NCI-H1436 treated with DMSO at 0.1 percent for 48 hours (cell line): ENCODE data around the gene ABCC4.

Source experiments
- DNase-seq: peaks from one replicate; lab custom pipeline; 2025; lab: John Stamatoyannopoulos, UW

Gene ABCC4

DNA sequence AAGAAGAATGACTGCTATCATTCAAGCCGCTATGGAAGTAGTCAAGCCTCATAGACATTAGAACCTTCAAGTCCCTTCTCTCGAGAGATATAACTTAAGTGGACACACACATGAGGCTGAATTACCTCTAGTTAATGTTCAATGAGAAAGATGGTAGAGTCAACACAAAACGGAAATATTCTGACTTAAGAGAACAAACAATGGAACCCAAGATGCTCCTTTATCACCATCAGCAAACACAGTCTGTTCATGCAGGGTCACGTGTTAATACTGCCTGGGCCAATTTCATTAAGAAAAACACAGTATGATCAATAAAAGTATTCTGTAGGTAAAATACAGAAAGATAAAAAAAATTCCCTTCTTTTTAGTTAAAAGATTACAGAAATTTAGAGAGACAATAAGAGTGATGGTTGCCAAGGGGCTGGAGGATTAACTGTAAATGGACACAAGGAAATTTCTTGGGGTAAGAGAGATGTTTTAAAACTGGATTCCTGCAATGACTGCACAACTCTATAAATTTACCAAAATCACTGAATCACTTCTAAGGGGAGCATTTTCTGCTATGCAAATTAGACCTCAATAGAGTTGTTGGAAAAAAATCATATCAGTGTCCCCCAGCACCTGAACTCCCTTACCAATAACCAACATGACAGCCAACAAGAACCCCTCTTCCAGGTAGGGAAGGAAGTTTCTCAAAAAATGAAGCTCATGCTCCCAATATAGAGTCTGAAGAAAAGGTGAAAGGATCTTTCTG lies 256.6 kb downstream of the ABCC4 start:
- DNase-seq: no peak

DNA sequence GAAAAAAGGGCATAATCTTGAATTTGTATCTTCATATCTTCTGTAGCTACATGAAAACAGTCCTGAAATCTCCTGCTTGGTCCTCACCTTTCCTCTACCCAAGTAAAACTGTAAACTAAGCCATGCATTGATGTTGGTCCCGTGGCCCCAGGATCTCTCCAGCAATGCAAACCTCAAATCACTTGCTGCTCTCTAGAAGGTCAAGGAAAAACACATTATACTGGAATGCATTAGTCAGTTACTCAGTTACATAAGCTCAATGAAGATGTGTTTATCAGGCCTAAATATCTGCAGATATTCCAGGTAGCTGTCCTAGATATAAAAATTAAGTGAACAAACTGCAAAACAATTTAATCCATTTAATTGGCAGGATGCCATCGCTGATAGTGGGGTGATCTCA lies 261.8 kb downstream of the ABCC4 start:
- no peak for DNase-seq

GRCh38 chr13:95038949-95039348 lies 262.3 kb downstream of the ABCC4 start:
- no peak for DNase-seq

DNA sequence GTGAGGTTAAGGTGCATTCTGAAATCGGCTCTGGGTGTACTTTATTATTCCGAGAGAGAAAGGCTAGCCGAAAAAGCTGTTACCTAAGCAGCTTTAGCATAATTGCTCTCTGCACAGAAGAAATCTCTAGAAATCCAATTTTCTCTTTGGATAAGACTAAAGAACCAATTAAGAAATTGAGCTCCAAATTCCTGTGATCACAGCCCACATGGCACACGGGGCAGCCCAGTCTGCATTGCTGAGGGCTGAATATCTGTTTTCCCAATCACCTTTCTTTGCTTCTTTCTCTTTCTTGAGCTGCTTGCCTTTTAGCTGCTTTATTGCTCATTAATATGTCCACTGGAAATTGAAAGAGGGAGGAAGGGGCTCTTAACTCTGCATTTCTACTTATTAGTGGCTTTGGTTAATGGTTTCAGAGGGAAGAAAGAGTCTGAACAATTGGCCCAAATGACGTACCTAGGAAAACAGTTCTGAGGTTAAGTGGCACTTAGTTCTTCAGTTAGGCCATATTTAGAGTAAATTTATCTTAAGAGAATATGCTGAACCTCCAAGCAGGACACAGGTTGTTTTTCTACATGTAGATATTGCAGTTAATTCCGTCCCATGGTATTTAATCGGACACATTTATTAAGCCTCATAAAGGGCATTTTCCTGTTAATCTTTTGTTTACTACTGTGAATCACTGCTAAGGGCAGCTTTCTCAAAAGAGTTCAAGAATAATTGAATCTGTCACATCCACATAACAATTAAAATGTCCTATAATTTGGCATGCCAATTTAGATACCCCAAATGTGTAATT lies 265.7 kb downstream of the ABCC4 start:
- DNase-seq: no peak

DNA sequence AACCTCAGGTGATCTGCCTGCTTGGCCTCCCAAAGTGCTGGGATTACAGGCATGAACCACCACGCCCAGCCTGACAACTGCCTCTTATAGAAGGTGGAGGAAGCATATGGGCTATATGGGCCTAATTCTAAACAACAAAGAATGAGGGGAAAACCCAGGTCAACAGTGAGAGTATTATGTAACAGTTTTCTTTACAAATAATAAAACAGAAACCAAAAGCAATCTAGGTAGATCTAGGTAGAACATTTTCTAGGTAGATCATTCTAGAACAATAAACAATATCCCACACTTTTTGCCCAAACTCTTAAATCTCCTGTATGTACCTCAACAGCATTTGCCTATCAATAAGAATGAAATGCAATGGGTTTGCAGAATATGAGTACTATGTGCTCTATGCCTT lies 267.4 kb downstream of the ABCC4 start:
- DNase-seq: no peak

- DNase-seq: no peak
Measured at GRCh38 chr13:95032121-95032520, 269.1 kb downstream of the ABCC4 start.

GRCh38 chr13:95030821-95031343 lies 270.4 kb downstream of the ABCC4 start:
- DNase-seq: no peak

DNA sequence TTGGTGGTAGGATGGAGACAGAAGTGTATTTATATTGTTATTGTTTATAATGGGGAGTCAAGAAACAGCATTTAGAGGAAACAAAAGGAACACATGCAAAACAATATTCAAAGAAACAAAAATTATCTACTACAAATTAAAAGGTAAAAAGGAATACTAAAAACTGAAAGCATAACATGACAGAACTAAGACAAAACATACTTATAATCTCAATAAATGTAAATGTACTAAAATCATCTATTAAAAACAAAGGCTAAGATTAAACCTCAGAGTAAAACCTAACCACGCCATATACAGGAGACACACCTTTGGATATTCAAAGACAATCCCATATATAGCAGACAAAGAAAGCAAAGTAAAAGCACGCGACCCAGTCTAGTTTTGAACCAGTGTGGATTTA lies 273.6 kb downstream of the ABCC4 start:
- no peak for DNase-seq

DNA sequence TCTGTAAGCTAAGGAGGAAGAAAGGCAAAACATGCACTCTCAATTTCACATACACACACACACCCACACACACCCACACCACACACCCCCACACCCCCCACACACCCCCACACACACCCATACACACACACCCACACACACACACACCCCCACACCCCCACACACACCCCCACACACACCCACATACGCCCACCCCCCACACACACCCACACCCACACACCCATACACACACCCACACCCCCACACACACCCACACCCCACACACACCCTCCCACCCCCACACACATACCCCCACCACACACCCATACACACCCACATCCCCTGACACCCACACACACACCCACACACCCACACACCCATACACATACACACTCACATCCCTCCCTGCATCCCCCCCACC lies 276.1 kb downstream of the ABCC4 start:
- no peak for DNase-seq

- peak; percentile 77 for DNase-seq
Measured at GRCh38 chr13:95023405-95023804, 277.8 kb downstream of the ABCC4 start.

GRCh38 chr13:95020298-95020987 lies 280.8 kb downstream of the ABCC4 start:
- DNase-seq: no peak

DNA sequence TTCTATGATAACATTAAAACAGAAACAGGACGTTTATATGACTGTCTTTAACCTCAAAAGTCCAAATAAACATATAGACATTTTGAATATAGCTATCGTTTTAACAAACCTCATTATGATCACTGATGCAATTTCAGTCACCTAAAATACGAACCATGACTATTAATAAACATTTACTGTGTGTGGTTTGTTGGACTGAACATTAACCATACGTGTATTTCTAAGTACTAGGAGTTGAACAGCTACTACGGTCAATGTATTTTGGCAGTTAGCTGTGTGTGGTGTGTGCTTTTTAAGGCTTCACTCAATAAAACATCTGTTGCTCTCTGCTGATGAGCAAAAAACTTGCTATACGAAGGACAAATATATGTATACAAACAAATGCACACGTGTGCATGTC lies 281.4 kb downstream of the ABCC4 start:
- no peak for DNase-seq

DNA sequence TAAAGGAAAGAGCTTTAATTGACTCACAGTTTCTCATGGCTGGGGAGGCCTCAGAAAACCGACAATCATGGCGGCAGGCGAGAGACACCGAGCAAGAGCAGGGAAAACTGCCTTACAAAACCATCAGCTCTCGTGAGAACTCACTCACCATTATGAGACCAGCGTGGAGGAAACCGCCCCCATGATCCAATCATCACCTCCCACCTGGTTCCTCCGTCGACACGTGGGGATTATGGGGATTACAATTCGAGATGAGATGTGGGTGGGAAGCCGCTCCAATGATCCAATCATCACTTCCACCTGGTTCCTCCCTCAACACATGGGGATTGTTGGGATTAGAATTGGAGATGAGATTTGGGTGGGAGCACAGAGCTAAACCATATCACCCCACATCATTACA lies 293.9 kb downstream of the ABCC4 start:
- DNase-seq: no peak

GRCh38 chr13:95005300-95005699 lies 296.0 kb downstream of the ABCC4 start:
- DNase-seq: no peak

DNA sequence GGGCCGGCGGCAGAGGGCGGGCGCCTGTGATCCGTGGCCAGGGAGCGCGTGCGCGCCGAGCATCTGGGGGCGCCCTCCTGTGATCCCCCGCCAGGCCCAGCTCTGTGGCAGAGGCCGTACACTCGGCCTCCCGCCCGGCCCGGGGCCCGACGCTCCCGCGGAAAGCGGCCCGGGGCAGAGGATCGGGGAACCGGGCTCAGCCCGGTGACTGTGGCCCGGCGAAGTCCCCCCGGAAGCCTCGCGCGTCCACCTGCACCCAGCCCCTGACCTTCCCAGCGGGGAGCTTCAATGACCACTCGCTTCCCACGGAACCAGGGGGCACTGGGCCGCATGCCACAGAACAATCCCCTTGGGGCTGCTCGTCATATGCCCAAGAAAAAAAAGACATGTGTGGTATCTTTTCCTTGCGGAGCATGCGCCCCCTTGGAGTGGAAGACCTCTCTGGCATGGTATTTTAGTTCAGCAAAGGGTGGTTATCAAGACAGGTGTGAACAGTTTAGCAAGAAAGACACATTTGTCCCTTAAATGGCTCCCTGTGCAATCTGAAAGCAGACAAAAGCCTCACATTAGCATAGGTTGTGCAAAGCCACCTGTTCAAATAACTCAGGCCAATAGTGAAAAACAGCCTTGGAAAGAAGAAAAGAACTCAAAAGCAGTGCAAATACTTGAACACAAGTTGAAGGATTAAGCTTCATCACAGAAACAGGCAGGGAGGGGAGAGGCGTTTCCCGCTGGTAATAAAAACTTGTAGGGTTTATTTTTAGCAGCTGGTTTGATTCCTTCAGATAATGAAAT lies 298.0 kb downstream of the ABCC4 start:
- peak; percentile 86 for DNase-seq

- DNase-seq: no peak
Measured at GRCh38 chr13:95002126-95002525, 299.1 kb downstream of the ABCC4 start.

- no peak for DNase-seq
Measured at GRCh38 chr13:94999871-95000270, 301.4 kb downstream of the ABCC4 start.

- DNase-seq: no peak
Measured at GRCh38 chr13:94997126-94997525, 304.1 kb downstream of the ABCC4 start.

- no peak for DNase-seq
Measured at GRCh38 chr13:94996445-94996844, 304.8 kb downstream of the ABCC4 start.

DNA sequence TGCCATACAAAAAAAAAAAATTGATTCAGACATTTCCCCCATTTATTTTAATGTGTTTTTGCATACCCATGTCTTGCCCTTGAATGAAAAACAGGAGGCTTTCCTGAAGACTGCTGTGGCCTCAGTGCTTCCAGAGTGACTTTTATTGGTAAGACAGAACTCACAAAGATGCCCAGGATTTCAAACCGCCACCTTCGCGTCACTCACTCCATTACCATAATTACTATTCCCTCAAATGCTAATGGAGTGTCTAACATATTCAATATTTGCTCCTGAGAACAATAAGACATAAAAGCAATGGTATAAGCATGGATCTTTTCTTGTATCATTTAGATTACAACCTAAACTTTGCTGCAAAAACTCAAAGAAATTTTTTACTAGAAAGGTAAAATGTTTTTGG lies 306.7 kb downstream of the ABCC4 start:
- no peak for DNase-seq

- no peak for DNase-seq
Measured at GRCh38 chr13:94993616-94994015, 307.6 kb downstream of the ABCC4 start.
